Vagina (tissue), 2 donors: Measurements from ENCODE around the gene HS6ST2. TPM values are rescaled to one million over a fixed set of nuclear protein-coding genes. Genes with fewer than 3 reads are reported as not detected.

ENCODE experiments used
- DNase-seq, 2 donors: peaks; one replicate each; pipeline ENCODE4 v3.0.0-alpha.2; 2017; ENCODE audit errors: extremely low spot score in 2 of 2
- H3K27ac ChIP-seq: fragments of 200-600 bp; sonication (generic); one replicate; pipeline ENCODE4 v1.5.1; 2019
- H3K27me3 ChIP-seq: fragments of 200-600 bp; sonication (generic); one replicate; pipeline ENCODE4 v1.5.1; 2019
- H3K36me3 ChIP-seq, 2 donors: fragments of 200-600 bp; sonication (generic); one replicate each; pipeline ENCODE4 v1.5.1; 2017 to 2019
- H3K4me1 ChIP-seq: fragments of 200-600 bp; sonication (generic); one replicate; pipeline ENCODE4 v1.5.1; 2019
- H3K4me3 ChIP-seq, 2 donors: fragments of 200-600 bp; sonication (generic); 1 replicate in 1 of 2; 2 replicates in 1 of 2; pipeline ENCODE4 v1.5.1; 2016 to 2019
- H3K9me3 ChIP-seq: fragments of 200-600 bp; sonication (generic); one replicate; pipeline ENCODE4 v1.5.1; 2019
- POLR2A ChIP-seq, 2 donors: fragments of 450-650 bp; IDR thresholded peaks; one replicate each; pipeline ENCODE4 v1.6.1; 2017; ENCODE audit warnings: antibody characterized with exemption in 2 of 2, mild to moderate bottlenecking in 2 of 2, moderate library complexity in 2 of 2
- POLR2AphosphoS5 ChIP-seq, 2 donors: sonication (generic); formaldehyde crosslinking; IDR thresholded peaks; one replicate each; pipeline ENCODE4 v1.9.0; 2017; ENCODE audit warnings: antibody characterized with exemption in 2 of 2, mild to moderate bottlenecking in 2 of 2, low read depth in 1 of 2; ENCODE audit not compliant: insufficient read depth in 1 of 2
- intact Hi-C: fragments of 100-400 bp; cut with DNase I; formaldehyde crosslinking; loops from one replicate; pipeline ENCODE4 v1.15.1; 2023
- total RNA-seq: library from RNA; depleted of rRNA; stranded (reverse); fragments of >200 nt; gene quantifications from one replicate; pipeline ENCODE4 v1.2.3, GENCODE V29; 2016
- TF ChIP-seq, protein P1 (sequence below), 3 experiments: fragments of 450-650 bp in 2 of 3; fragments of 200-600 bp in 1 of 3; sonication (generic) in 1 of 3; IDR thresholded peaks; one replicate each; pipeline ENCODE4 v1.5.1; 2017 to 2019; ENCODE audit warnings: antibody characterized with exemption in 3 of 3, mild to moderate bottlenecking in 2 of 3, moderate library complexity in 2 of 3

Gene HS6ST2
- total RNA-seq: 0.74 TPM

DNA sequence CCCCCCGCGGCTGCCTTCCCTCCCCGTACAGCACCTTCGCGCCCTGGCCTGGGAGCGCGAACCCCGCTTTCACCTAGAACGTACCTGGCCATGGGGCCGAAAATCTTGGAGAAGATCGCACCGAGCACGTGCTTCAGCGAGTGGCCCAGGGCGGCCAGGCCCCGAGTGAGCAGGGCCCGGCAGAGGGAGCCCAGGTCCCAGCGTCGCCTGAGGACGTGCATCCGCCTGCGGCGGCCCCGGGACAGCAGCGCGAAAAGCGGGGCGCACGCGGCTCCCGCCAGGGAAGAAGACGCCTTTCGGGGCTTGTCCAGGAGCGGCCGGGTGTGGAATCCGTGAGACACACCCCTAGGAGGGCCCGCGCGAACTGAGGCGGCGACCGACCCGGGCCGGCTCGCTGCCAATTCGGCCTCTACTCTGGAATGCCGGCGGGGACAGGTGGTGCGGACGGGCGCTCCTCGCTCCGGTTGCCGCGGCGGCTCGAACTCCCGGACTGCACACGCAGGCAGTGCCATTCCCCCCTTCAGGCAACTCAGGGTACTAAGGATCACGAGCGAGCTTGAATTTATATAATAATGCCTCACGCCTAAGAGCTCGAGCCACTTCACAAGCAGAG, at the start of gene HS6ST2:
Gene HS6ST2, minus strand, starts transcription at position 539 of the 613 bp plus-strand sequence.
- Histone ChIP-seq H3K4me3 (peak within 1 kb of the TSS; percentile 41), H3K27me3 (peaks cover 5% of the 10 kb centered on the region), H3K27ac (no peak within 1 kb of the TSS), H3K4me1 (no peaks in the 10 kb centered on the region), H3K9me3 (no peaks in the 10 kb centered on the region), H3K36me3 (no peaks in the 10 kb centered on the region)
- intact Hi-C loops: no loop called here
- TF ChIP-seq POLR2A (IDR thresholded peaks at IDR 0.05): no peak
- TF ChIP-seq POLR2AphosphoS5 (IDR thresholded peaks at IDR 0.05; ENCODE audit: insufficient read depth in 1 of 2, low read depth in 1 of 2): no peak
- TF ChIP-seq, protein P1, sequence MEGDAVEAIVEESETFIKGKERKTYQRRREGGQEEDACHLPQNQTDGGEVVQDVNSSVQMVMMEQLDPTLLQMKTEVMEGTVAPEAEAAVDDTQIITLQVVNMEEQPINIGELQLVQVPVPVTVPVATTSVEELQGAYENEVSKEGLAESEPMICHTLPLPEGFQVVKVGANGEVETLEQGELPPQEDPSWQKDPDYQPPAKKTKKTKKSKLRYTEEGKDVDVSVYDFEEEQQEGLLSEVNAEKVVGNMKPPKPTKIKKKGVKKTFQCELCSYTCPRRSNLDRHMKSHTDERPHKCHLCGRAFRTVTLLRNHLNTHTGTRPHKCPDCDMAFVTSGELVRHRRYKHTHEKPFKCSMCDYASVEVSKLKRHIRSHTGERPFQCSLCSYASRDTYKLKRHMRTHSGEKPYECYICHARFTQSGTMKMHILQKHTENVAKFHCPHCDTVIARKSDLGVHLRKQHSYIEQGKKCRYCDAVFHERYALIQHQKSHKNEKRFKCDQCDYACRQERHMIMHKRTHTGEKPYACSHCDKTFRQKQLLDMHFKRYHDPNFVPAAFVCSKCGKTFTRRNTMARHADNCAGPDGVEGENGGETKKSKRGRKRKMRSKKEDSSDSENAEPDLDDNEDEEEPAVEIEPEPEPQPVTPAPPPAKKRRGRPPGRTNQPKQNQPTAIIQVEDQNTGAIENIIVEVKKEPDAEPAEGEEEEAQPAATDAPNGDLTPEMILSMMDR (IDR thresholded peaks at IDR 0.05): no peak
- no peak for DNase-seq

DNA sequence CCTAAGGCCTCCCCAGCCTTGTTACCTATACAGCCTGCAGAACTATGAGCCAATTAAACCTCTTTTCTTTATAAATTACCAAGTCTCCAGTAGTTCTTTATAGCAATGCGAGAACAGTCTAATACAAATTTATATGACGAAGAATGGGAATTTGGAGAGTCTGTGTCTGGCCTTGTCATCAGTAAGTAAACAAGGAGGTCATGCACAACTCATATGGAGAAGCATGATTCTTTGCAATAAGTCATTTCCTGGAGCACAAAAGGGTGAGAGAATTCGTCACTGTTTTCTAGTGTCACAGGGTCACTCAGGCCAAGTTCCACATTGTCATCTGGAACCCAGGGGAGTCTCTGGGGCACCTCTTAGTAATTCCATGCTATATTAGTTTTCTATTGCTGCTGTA, 49.0 kb upstream of the HS6ST2 start:
- H3K36me3 ChIP-seq: no peaks in the 10 kb centered on the region
- no peak overlapping the region for H3K4me3 ChIP-seq
- TF ChIP-seq POLR2A (IDR thresholded peaks at IDR 0.05) (no peak), POLR2AphosphoS5 (IDR thresholded peaks at IDR 0.05; ENCODE audit: insufficient read depth in 1 of 2, low read depth in 1 of 2) (no peak)
- TF ChIP-seq, protein P1 (IDR thresholded peaks at IDR 0.05): no peak
- intact Hi-C loops: no loop called here
- H3K27ac ChIP-seq: no peak overlapping the region
- H3K4me1 ChIP-seq: no peaks in the 10 kb centered on the region
- no peak for DNase-seq
- H3K9me3 ChIP-seq: no peaks in the 10 kb centered on the region
- no peaks in the 10 kb centered on the region for H3K27me3 ChIP-seq

DNA sequence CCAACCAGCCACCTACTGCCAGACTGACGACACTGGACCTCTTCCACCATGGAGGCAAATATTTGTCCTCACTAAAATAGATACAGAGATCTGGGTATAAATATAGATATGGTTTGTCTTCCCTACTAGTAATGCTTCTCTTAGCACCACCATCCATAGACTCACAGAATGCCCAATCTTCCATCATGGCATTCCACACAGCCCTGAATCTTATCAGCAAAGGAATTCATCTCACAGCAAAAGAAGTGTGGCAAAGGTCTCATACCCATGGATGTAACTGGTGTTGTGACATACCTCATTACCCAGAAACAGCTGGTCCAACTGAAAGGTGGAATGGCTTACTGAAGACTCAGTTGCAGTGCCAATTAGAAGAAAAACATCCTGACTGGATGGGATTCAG, 47.2 kb upstream of the HS6ST2 start:
- Histone ChIP-seq H3K4me1 (no peaks in the 10 kb centered on the region), H3K27me3 (no peaks in the 10 kb centered on the region), H3K36me3 (no peaks in the 10 kb centered on the region), H3K27ac (no peak overlapping the region), H3K9me3 (no peaks in the 10 kb centered on the region), H3K4me3 (no peak overlapping the region)
- DNase-seq: no peak
- no peak for TF ChIP-seq POLR2AphosphoS5 (IDR thresholded peaks at IDR 0.05; ENCODE audit: insufficient read depth in 1 of 2, low read depth in 1 of 2)
- intact Hi-C loops: no loop called here

DNA sequence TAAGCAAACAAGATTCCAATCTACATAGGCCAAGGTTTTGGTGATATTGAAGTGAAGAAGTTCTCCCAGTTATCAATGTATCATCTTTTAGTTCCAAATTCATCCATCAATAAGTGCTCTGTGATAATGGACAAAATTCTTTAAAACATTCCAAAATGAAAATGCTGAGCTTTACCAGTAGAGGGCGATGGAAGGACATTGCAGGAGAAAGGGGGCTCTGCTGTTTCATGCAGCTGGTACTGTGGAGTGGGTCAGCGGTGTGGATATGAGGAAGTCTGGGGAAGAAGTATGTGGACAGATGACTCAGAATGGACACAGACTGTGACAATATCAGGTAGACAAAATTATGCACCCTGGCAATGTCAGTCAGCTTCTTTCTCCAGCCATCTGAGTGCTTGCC, 46.6 kb upstream of the HS6ST2 start:
- intact Hi-C loops: no loop called here
- no peak for DNase-seq
- no peaks in the 10 kb centered on the region for H3K4me1 ChIP-seq
- TF ChIP-seq, protein P1 (IDR thresholded peaks at IDR 0.05): peak in 1 of 3 experiments; percentile 25
- TF ChIP-seq POLR2AphosphoS5 (IDR thresholded peaks at IDR 0.05; ENCODE audit: insufficient read depth in 1 of 2, low read depth in 1 of 2): no peak
- no peak overlapping the region for H3K4me3 ChIP-seq
- H3K27me3 ChIP-seq: no peaks in the 10 kb centered on the region
- no peaks in the 10 kb centered on the region for H3K36me3 ChIP-seq
- no peak overlapping the region for H3K27ac ChIP-seq
- H3K9me3 ChIP-seq: no peaks in the 10 kb centered on the region

DNA sequence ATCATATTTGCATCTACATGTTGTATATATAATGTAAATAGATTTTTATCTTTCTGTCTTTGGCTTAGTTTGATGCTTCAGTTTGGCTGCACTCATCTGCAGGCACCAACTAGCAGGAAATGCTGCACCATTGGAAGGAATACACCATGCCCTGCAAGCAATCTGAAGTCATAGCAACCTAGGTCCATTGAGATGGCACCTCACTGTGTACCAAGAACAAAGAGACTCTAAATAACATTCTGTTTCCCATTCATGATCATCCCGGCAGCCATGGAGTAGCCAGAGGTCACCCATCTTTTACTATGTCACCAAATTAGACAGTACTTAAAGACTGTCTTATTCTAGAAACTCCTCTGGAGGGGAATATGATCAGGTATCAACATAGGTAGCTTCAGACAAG, 40.8 kb upstream of the HS6ST2 start:
- intact Hi-C loops: no loop called here
- Histone ChIP-seq H3K27me3 (no peaks in the 10 kb centered on the region), H3K36me3 (no peaks in the 10 kb centered on the region), H3K9me3 (no peaks in the 10 kb centered on the region), H3K27ac (no peak overlapping the region), H3K4me3 (no peak overlapping the region), H3K4me1 (no peaks in the 10 kb centered on the region)
- no peak for DNase-seq
- TF ChIP-seq POLR2AphosphoS5 (IDR thresholded peaks at IDR 0.05; ENCODE audit: insufficient read depth in 1 of 2, low read depth in 1 of 2) (no peak), POLR2A (IDR thresholded peaks at IDR 0.05) (no peak)
- TF ChIP-seq, protein P1 (IDR thresholded peaks at IDR 0.05): no peak
